H7 (cell line): Measurements from ENCODE around the gene PTEN. TPM values are rescaled to one million over a fixed set of nuclear protein-coding genes. Genes with fewer than 3 reads are reported as not detected.

ENCODE experiments used
- DNase-seq: peaks from one replicate; pipeline ENCODE4 v3.0.0; 2012
- H3K27me3 ChIP-seq: 2 replicates; pipeline ENCODE4 v1.6.0; 2011; ENCODE audit warnings: mild to moderate bottlenecking, low read length; ENCODE audit not compliant: control insufficient read depth, insufficient read depth
- H3K36me3 ChIP-seq: replicated peaks from 2 replicates; pipeline ENCODE4 v1.5.1; 2011; ENCODE audit warnings: low read length; ENCODE audit not compliant: control insufficient read depth, insufficient read depth
- H3K4me3 ChIP-seq: 2 replicates; pipeline ENCODE4 v1.5.1; 2011; ENCODE audit warnings: low read depth, mild to moderate bottlenecking, control low read depth, low read length, moderate library complexity; ENCODE audit not compliant: insufficient read depth
- total RNA-seq: library from RNA; depleted of rRNA; stranded (reverse); fragments of >200 nt; shearing (Covaris generic); gene quantifications from 2 replicates; pipeline ENCODE4 v1.2.3, GENCODE V29; 2014

The PTEN gene
- total RNA-seq, 1 experiment from 2014 or later, result 25.5 TPM

DNA sequence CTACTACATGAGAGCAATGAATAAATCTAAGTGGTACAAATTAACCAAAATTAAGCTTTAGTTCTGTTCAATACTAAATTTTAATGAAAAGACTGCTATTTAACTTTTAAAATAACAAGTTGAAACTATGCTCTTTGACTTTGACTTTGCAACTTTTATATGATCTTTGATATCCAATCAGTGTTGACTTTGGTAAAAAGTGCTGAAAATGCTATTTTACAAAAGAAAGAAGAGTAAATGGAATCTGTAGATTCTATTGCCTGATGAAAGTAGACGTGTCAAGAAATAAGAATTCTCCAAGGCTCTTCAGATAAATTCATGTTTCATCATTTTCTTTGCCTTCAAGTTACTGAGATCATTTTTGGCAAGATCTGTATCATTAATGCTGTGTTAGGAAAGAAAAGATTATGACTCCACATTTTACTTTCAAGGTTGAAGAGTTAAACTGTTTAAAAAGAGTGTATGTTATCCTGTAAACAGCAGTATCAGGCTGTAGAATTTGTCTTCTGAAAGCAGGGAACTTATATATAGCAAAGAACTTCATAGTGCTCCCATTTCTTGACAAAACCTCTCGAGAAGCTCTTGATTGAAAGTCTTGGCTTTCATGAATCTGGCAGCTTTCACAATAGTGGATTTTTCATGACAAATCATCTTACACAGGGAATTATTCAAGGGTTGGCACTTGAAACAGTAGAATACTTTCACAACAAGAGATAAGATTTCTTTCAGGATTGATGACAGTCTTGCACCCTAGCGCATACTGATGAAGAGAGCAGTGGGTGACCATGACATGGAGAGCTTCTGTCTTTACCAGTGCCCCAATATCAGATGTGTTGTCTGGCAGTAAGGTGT lies 72.1 kb downstream of the PTEN start:
- Histone ChIP-seq H3K36me3 (no peaks in the 10 kb centered on the region), H3K27me3 (no peaks in the 10 kb centered on the region), H3K4me3 (no peak overlapping the region)
- DNase-seq, result no peak

DNA sequence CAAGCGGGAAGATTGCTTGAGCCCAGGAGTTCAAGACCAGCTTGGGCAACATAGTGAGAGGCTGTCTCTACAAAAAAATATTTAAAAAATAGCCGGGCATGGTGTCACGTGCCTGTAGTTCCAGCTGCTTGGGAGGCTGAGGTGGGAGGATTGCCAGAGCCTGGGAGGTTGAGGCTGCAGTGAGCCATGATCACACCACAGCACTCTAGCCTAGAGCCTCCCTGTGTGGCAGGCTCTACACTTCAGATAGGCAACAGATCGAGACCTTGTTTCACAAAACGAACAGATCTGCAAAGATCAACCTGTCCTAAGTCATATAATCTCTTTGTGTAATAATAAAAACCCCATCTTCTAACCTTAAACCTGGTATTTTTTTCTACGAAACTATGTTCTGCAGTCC lies 76.8 kb downstream of the PTEN start:
- no peak for DNase-seq
- Histone ChIP-seq H3K36me3 (no peaks in the 10 kb centered on the region; the same call in 1 of the 2 replicates), H3K27me3 (no peaks in the 10 kb centered on the region), H3K4me3 (no peak overlapping the region)

DNA sequence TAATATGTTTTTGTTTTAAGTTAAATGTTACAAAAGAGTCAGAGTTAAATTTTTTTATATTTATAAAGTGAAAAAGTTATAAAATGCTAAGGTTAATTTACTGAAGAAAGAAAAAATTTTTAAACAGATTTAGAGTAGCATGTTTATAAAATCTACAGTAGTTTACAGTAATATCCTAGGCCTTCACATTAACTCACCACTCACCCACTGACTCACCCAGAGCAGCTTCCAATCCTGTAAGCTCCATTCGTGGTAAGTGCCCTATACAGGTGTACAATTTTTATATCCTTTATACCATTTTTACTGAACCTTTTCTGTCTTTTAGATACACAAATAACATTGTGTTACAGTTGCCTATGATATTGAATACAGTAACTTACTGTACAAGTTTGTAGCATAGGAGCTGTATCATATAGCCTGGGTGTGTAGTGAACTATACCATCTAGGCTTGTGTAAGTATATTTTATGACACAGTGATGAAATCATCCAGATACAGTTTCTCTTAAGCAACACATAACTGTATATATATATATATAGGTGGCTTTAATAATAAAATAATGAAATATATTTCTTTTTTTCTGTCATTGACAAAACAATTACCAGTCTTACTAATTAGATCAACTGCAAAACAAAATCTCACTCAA lies 79.6 kb downstream of the PTEN start:
- no peaks in the 10 kb centered on the region; the same call in 1 of the 2 replicates for H3K36me3 ChIP-seq
- H3K4me3 ChIP-seq, result no peak overlapping the region
- no peak for DNase-seq
- no peaks in the 10 kb centered on the region for H3K27me3 ChIP-seq

DNA sequence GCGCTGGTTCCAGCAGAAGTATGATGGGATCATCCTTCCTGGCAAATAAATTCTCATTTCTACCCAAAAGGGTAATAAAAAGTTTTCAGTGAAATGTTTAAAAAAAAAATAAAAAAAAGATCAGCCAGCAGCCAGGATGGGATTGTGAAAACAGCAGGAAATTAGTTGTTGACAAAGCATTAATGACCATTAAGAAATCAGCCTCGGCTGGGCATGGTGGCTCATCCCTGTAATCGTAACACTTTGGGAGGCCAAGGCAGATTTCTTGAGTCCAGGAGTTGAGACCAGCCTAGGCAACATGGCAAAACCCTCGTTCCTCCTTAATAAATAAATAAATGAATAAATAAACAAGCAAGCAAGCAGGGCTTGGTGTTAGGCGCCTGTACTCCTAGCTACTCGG lies 82.6 kb downstream of the PTEN start:
- Histone ChIP-seq H3K27me3 (no peaks in the 10 kb centered on the region), H3K36me3 (no peaks in the 10 kb centered on the region; the same call in 1 of the 2 replicates), H3K4me3 (no peak overlapping the region)
- DNase-seq, result no peak

DNA sequence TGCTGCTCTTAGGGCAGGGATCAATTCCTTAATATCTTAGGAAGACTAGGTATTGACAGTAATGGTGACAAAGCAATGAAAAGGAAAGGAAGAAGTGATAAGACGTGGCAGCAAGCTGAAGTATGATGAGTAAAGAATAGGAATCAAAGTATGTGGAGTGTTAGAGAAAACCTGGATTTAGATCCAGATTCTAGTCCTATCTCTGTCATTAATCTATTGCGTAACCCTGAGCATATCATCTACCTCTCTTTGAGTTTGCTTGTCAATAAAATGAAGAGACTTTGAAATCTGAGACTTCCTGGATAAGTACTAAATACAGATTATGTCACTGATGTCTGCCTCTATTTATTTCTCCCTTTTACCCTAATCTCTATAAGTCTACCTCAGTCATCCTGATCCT lies 89.2 kb downstream of the PTEN start:
- Histone ChIP-seq H3K27me3 (no peaks in the 10 kb centered on the region), H3K36me3 (peaks cover 6% of the 10 kb centered on the region), H3K4me3 (no peak overlapping the region)
- DNase-seq, result no peak

DNA sequence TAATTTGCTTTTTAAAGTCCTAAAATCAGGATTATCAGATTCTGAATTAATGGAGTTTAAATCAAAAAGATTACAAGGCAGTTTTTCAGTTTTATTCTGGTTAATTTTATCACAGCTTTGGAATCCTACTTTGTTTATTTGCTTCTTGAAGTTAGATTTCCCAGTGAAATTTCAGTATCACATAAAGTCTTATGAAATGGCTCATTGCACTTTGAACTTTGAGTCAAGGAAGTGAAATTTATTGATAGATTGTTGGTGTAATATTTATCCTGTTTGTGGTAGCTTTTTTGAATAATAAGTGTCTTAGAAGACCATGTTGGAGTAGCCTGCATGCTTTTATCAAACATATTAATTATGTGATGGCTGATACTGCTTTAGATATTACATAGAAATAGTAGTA lies 92.6 kb downstream of the PTEN start:
- DNase-seq, result no peak
- H3K27me3 ChIP-seq, result no peaks in the 10 kb centered on the region
- H3K4me3 ChIP-seq, result no peak overlapping the region
- peaks cover 6% of the 10 kb centered on the region for H3K36me3 ChIP-seq

DNA sequence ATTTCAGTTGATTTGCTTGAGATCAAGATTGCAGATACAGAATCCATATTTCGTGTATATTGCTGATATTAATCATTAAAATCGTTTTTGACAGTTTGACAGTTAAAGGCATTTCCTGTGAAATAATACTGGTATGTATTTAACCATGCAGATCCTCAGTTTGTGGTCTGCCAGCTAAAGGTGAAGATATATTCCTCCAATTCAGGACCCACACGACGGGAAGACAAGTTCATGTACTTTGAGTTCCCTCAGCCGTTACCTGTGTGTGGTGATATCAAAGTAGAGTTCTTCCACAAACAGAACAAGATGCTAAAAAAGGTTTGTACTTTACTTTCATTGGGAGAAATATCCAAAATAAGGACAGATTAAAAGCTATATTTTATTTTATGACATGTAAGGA lies 94.3 kb downstream of the PTEN start:
- DNase-seq, result no peak
- Histone ChIP-seq H3K27me3 (no peaks in the 10 kb centered on the region), H3K36me3 (peaks cover 1% of the 10 kb centered on the region), H3K4me3 (no peak overlapping the region)

DNA sequence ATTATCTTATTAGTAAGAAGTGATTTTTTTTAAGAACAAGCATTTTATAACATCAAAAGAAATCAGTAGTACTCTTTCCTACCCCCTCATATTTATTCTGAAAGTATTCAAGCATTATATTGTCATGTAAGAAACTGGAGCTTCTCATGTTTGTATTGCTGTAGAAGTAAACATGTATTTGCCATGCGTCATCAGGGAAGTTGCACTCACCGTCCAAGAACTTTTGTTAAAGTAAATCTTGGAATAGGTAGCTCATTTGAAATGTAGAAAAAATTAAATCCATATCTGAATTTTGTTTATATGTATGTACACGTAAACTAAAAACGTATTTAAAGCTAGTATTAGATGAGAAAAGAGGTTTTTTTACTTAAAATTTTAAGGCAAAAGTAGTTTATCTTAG lies 96.8 kb downstream of the PTEN start:
- no peak overlapping the region for H3K4me3 ChIP-seq
- no peaks in the 10 kb centered on the region; the same call in 1 of the 2 replicates for H3K36me3 ChIP-seq
- H3K27me3 ChIP-seq, result no peaks in the 10 kb centered on the region
- DNase-seq, result no peak

DNA sequence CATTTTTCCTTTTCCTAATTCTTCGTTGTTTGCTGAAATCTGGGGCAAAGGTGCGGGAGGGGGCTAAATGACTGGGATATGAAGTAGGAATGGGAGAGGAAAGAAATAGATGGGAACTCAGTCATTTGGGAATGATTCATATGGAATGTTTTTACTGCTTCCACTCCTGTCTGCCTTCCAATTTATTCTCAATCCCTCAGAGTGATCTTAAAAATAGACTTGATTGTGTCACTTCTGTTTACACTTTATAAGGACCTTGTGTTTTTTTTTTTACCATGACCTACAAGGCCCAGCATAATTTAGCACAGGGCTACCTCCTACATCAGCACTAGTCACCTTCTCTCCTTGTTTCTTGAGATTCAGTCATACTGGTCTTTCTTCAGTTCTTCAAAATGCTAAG lies 97.9 kb downstream of the PTEN start:
- Histone ChIP-seq H3K4me3 (no peak overlapping the region), H3K27me3 (no peaks in the 10 kb centered on the region), H3K36me3 (no peaks in the 10 kb centered on the region; the same call in 1 of the 2 replicates)
- DNase-seq, result no peak

DNA sequence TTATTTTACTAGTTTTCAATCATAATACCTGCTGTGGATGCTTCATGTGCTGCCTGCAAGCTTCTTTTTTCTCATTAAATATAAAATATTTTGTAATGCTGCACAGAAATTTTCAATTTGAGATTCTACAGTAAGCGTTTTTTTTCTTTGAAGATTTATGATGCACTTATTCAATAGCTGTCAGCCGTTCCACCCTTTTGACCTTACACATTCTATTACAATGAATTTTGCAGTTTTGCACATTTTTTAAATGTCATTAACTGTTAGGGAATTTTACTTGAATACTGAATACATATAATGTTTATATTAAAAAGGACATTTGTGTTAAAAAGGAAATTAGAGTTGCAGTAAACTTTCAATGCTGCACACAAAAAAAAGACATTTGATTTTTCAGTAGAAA lies 103.0 kb downstream of the PTEN start:
- DNase-seq, result no peak
- no peaks in the 10 kb centered on the region for H3K27me3 ChIP-seq
- no peak overlapping the region for H3K4me3 ChIP-seq
- no peaks in the 10 kb centered on the region for H3K36me3 ChIP-seq

DNA sequence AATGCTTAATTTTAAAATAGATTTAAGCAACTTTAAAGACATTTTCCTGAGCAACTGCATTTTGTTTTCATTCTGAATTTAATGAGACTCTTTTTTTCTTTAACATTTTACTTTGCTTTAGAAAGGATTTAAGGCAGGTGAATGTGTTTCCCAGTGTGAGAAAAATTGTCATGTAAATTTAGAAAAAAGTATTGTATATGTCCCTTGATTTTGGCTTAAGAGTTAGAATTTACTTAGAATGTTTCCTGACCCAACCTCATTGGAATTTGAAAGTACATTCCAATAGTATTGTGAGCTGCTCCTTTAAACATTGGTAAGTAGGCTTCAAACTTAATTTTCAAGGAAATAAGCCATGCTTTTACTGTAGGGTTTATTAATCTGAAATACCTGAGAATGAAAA lies 110.2 kb downstream of the PTEN start:
- no peak for DNase-seq
- Histone ChIP-seq H3K27me3 (no peaks in the 10 kb centered on the region), H3K36me3 (no peaks in the 10 kb centered on the region), H3K4me3 (no peak overlapping the region)

DNA sequence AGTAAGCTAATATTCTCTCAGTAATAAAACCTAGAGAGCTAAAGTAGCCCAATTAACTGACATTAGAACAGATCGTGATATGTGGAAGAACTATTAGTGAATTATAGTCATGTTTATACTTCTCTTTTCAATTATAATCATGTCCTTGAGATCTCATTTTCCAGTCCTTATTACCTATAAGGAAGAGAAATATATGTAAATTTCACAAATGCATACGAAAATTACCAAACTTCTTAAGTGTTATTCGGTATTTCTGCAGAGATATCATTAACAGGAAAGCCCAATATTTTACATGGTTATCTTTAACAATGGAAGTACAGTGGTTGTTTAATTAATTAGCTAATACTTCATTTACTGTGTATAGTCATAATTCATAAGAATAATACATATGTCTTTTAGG lies 110.7 kb downstream of the PTEN start:
- no peak for DNase-seq
- no peak overlapping the region for H3K4me3 ChIP-seq
- H3K27me3 ChIP-seq, result no peaks in the 10 kb centered on the region
- H3K36me3 ChIP-seq, result no peaks in the 10 kb centered on the region

DNA sequence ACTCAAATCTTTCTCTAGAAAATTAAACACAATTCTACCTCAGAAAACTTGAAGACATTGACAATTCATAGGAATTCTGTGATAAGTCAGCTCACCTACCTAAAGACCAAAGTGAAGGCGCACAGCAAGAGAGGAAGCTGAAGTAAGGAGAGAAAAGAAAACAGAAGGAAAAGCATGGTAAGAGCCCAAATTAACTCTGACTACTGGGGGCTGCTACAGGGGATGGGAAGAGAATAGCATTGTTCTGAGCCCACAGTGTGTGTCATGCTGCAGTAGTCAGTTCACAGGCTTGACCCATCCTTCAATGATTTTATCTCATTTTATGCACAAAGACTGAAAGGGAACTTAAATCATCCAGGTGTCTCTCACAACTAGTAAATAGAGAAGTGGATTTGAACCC lies 111.3 kb downstream of the PTEN start:
- DNase-seq, result no peak
- Histone ChIP-seq H3K4me3 (no peak overlapping the region), H3K36me3 (no peaks in the 10 kb centered on the region), H3K27me3 (no peaks in the 10 kb centered on the region)

DNA sequence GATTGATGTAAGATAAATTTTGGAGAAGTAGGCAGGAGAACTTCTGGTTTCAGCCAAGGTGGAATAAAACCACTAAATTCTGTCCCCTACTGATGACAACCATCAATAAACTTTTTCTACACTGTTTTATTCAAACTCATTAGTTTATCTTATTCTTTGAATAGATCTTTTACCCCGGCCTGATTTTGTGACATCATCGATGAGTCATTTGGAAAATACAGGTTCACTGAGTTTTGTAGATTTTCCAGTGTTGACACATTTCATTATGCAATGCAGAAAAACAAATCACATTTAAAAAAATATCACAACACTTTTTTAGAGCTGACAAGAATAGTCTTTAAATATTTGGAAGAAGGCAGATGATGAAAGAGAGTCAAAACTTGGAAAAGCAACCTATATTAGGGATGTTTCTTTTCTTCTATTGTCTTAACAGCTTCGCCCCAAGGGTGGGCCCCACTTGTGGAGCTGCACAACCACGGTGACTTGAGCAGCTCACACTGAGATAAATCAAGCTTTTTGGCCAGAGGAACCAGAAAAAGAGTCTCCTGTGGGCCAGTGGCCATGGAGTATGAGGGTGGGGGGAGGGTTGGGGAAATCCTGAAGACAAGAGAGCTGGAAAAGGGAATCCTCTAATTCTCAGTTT lies 112.8 kb downstream of the PTEN start:
- Histone ChIP-seq H3K4me3 (no peak overlapping the region), H3K27me3 (no peaks in the 10 kb centered on the region), H3K36me3 (no peaks in the 10 kb centered on the region)
- no peak for DNase-seq

DNA sequence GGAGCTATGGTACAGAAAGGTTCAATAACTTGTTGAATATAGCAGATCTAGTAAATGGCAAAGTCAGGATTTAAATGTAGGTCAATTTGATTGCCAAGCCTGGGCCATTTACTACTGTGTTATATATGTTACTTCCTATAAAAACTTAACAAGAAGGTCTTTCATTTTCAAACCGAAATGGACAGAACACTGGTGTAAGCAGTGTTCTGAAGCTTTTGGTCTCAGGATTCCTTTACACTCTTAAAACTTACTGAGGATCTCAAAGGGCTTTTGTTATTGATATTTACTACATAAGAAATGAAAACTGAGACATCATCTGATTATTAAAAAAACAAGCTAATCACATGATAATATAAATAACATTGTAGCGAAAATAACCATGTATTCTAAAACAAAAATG lies 114.7 kb downstream of the PTEN start:
- H3K36me3 ChIP-seq, result no peaks in the 10 kb centered on the region
- no peak for DNase-seq
- H3K27me3 ChIP-seq, result no peaks in the 10 kb centered on the region
- H3K4me3 ChIP-seq, result no peak overlapping the region
